SK-N-SH treated with all-trans-retinoic acid at 6 μM for 48 hours (cell line): ENCODE results near the gene PTPRD.

Experiments used
- ZC3H10 ChIP-seq: fragments of 250-450 bp; sonication (Bioruptor Pico); IDR thresholded peaks from 2 replicates; pipeline ENCODE4 v1.5.1; 2021; ENCODE audit warnings: mild to moderate bottlenecking, moderate library complexity
- TF ChIP-seq, protein P1 (sequence below): fragments of 250-450 bp; sonication (Bioruptor Pico); IDR thresholded peaks from 2 replicates; pipeline ENCODE4 v1.5.1; 2020; ENCODE audit warnings: low read depth, mild to moderate bottlenecking, moderate library complexity
- TF ChIP-seq, protein P2 (sequence below): fragments of 250-450 bp; sonication (Bioruptor Pico); IDR thresholded peaks from 2 replicates; pipeline ENCODE4 v1.8.0; 2020; ENCODE audit warnings: mild to moderate bottlenecking, moderate library complexity, borderline replicate concordance

DNA sequence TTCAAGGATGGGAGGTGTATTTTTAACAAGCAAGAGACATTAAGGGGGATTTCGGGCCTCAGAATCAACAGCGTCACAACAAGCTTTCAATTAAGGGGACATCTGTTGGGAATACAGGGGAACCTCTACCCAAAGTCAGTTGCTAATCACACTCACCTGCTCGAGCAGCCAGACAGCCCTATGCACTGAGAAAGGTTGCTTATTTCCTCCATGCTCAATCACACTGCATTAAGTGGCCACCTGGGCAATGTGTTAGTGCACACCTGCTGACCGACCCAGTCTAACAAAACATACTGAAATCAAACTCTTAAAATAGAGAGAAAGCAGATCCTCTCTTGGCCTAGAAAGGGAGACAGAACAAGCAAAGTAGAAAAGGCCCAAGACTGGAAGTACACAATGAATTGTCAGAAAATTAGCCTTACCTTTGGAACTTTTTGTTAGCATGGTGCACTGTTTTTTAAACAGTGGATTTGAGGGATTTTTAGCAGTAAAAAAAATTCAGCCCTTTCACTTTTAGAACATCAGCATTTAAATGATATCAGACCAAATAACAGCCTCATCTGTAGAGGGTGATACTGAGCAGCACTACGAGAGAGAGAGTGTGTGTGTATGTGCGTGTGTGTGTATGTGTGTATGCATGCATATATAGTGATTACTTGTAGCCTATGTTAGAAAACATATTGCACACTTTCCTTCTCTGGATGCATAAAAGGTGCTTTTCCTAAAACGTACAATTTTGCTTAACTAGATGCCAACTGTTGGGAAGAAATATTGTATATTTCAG, 1694.7 kb downstream of the PTPRD start:
- TF ChIP-seq, protein P1, sequence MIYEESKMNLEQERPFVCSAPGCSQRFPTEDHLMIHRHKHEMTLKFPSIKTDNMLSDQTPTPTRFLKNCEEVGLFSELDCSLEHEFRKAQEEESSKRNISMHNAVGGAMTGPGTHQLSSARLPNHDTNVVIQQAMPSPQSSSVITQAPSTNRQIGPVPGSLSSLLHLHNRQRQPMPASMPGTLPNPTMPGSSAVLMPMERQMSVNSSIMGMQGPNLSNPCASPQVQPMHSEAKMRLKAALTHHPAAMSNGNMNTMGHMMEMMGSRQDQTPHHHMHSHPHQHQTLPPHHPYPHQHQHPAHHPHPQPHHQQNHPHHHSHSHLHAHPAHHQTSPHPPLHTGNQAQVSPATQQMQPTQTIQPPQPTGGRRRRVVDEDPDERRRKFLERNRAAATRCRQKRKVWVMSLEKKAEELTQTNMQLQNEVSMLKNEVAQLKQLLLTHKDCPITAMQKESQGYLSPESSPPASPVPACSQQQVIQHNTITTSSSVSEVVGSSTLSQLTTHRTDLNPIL (CRISPR knock-in tag), result no peak
- TF ChIP-seq ZC3H10 (CRISPR knock-in tag), result no peak
- TF ChIP-seq, protein P2, sequence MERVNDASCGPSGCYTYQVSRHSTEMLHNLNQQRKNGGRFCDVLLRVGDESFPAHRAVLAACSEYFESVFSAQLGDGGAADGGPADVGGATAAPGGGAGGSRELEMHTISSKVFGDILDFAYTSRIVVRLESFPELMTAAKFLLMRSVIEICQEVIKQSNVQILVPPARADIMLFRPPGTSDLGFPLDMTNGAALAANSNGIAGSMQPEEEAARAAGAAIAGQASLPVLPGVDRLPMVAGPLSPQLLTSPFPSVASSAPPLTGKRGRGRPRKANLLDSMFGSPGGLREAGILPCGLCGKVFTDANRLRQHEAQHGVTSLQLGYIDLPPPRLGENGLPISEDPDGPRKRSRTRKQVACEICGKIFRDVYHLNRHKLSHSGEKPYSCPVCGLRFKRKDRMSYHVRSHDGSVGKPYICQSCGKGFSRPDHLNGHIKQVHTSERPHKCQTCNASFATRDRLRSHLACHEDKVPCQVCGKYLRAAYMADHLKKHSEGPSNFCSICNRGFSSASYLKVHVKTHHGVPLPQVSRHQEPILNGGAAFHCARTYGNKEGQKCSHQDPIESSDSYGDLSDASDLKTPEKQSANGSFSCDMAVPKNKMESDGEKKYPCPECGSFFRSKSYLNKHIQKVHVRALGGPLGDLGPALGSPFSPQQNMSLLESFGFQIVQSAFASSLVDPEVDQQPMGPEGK (CRISPR knock-in tag), result no peak
